Endothelial cell of umbilical vein (primary cell): Measurements from ENCODE around the gene SMIM9. TPM values are rescaled to one million over a fixed set of nuclear protein-coding genes. Genes with fewer than 3 reads are reported as not detected.

Experiments
- BruUV-seq: library from RNA; stranded (reverse); fragments of 400-500 nt; replicated peaks from 2 replicates; lab custom pipeline; 2021; lab: Mats Ljungman, UMichigan
- CTCF ChIA-PET: fragments of 300-600, 350-600 bp; sonication (Branson Sonifier 250); formaldehyde crosslinking; loops from one replicate; lab custom pipeline; 2021; ENCODE audit warnings: antibody characterized with exemption, inconsistent platforms; lab: Charles Lee
- POLR2A ChIA-PET: fragments of 300-600, 350-600 bp; sonication (Branson Sonifier 250); formaldehyde crosslinking; loops from one replicate; lab custom pipeline; 2021; ENCODE audit warnings: antibody characterized with exemption, inconsistent platforms; lab: Charles Lee
- DNase-seq: peaks from one replicate; pipeline ENCODE4 v3.0.0-alpha.2; 2011; ENCODE audit warnings: low read depth, low spot score
- FAIRE-seq: peaks from 2 replicates; lab custom pipeline; 2011; peaks lifted over from hg19 to GRCh38; lab: Jason Lieb, UNC
- H2AFZ ChIP-seq: 2 replicates; pipeline ENCODE4 v1.6.0; 2012; ENCODE audit warnings: low read depth, low read length, control low read depth, inconsistent platforms
- H3K27ac ChIP-seq: 2 replicates; pipeline ENCODE4 v1.5.1; 2011; ENCODE audit warnings: low read depth, mild to moderate bottlenecking, control low read depth, low read length, moderate library complexity; ENCODE audit not compliant: insufficient read depth
- H3K27me3 ChIP-seq, 2 experiments: 2 replicates each; pipeline versions ENCODE4 v1.6.0 to v1.6.1; 2011; ENCODE audit warnings: low read length in 2 of 2, mixed read lengths in 1 of 2; ENCODE audit not compliant: control insufficient read depth in 2 of 2, insufficient read depth in 2 of 2
- H3K36me3 ChIP-seq, 2 experiments: 2 replicates in 1 of 2; 3 replicates in 1 of 2; pipeline ENCODE4 v1.5.1; 2011; ENCODE audit warnings: low read length in 2 of 2, mild to moderate bottlenecking in 1 of 2, moderate library complexity in 1 of 2; ENCODE audit not compliant: control insufficient read depth in 2 of 2, insufficient read depth in 2 of 2; ENCODE audit errors: extremely low read depth in 1 of 2
- H3K4me1 ChIP-seq: 3 replicates; pipeline ENCODE4 v1.5.1; 2011; ENCODE audit warnings: mild to moderate bottlenecking, low read length; ENCODE audit not compliant: control insufficient read depth, insufficient read depth; ENCODE audit errors: extremely low read depth
- H3K4me2 ChIP-seq: 2 replicates; pipeline ENCODE4 v1.6.1; 2011; ENCODE audit warnings: low read length, control low read depth, mixed read lengths; ENCODE audit not compliant: insufficient read depth
- H3K4me3 ChIP-seq, 3 experiments: fragments of 200-600 bp in 1 of 3; sonication (generic), shearing (Covaris generic) in 1 of 3; replicated peaks in 1 of 3; 2 replicates each; pipeline ENCODE4 v1.5.1; 2011 to 2016; ENCODE audit warnings: control low read depth in 3 of 3, low read length in 3 of 3, mild to moderate bottlenecking in 2 of 3, inconsistent platforms in 1 of 3, low read depth in 1 of 3, moderate library complexity in 1 of 3; ENCODE audit not compliant: insufficient read depth in 1 of 3
- H3K79me2 ChIP-seq: 2 replicates; pipeline ENCODE4 v1.6.0; 2012; ENCODE audit warnings: low read length, inconsistent platforms; ENCODE audit not compliant: control insufficient read depth, insufficient read depth
- H3K9ac ChIP-seq: replicated peaks from 2 replicates; pipeline ENCODE3; 2011; ENCODE audit warnings: low read length, control low read depth; ENCODE audit not compliant: insufficient read depth; ENCODE audit errors: extremely low read depth
- H3K9me1 ChIP-seq: replicated peaks from 3 replicates; pipeline ENCODE4 v1.6.0; 2011; ENCODE audit warnings: mild to moderate bottlenecking, low read length; ENCODE audit not compliant: control insufficient read depth, insufficient read depth; ENCODE audit errors: extremely low read depth
- H3K9me3 ChIP-seq: replicated peaks from 2 replicates; pipeline ENCODE4 v1.5.1; 2012; ENCODE audit warnings: low read length, inconsistent platforms; ENCODE audit not compliant: control insufficient read depth, insufficient read depth
- H4K20me1 ChIP-seq: replicated peaks from 2 replicates; pipeline ENCODE3; 2011; ENCODE audit warnings: mild to moderate bottlenecking, low read length; ENCODE audit not compliant: control insufficient read depth, insufficient read depth; ENCODE audit errors: extremely low read depth
- EZH2 ChIP-seq: IDR thresholded peaks from 2 replicates; pipeline ENCODE4 v1.6.1; 2012; ENCODE audit warnings: borderline replicate concordance, low read depth, mild to moderate bottlenecking, moderate library complexity, low read length, inconsistent platforms; ENCODE audit not compliant: severe bottlenecking
- FOS ChIP-seq: IDR thresholded peaks from 2 replicates; pipeline ENCODE4 v1.6.1; 2011; ENCODE audit warnings: mild to moderate bottlenecking, low read length, moderate library complexity, borderline replicate concordance; ENCODE audit not compliant: insufficient read depth
- GATA2 ChIP-seq: IDR thresholded peaks from 2 replicates; pipeline ENCODE4 v1.7.0; 2011; ENCODE audit warnings: low read depth, mild to moderate bottlenecking, moderate library complexity, mixed read lengths, low read length; ENCODE audit not compliant: insufficient read length, insufficient read depth
- JUN ChIP-seq: IDR thresholded peaks from 2 replicates; pipeline ENCODE4 v1.6.1; 2011; ENCODE audit warnings: borderline replicate concordance, low read depth; ENCODE audit not compliant: insufficient read length, insufficient read depth
- MYC ChIP-seq: IDR thresholded peaks from one replicate; pipeline ENCODE4 v1.6.1; 2011; ENCODE audit warnings: mild to moderate bottlenecking, low read depth, low read length
- POLR2A ChIP-seq: IDR thresholded peaks from 2 replicates; pipeline ENCODE4 v1.6.1; 2012; ENCODE audit warnings: low read depth, mild to moderate bottlenecking, control low read depth, low read length
- POLR2AphosphoS5 ChIP-seq: IDR thresholded peaks from 2 replicates; pipeline ENCODE4 v1.6.1; 2012; ENCODE audit warnings: low read depth, mild to moderate bottlenecking, control low read depth, low read length, moderate library complexity; ENCODE audit not compliant: insufficient read depth
- dilution Hi-C: fragments of 300-500 bp; cut with MboI; formaldehyde crosslinking; loops from one replicate; pipeline ENCODE4 v1.15.0; 2019; ENCODE audit warnings: low sequenced_read_pairs; ENCODE audit not compliant: extremely low pct_ligation_motif_present
- intact Hi-C: fragments of 100-400 bp; cut with micrococcal nuclease; formaldehyde crosslinking; loops from one replicate; pipeline ENCODE4 v1.10.0; 2022
- polyA plus RNA-seq, 4 experiments: library from polyadenylated mRNA; depleted of rRNA in 3 of 4; stranded (reverse) in 3 of 4; unstranded in 1 of 4; fragments of >200 nt; gene quantifications; 2 replicates each; pipeline versions ENCODE4 v1.2.1 to v1.2.3, GENCODE V29; 2011 to 2012; ENCODE audit warnings: missing spikeins in 1 of 4
- total RNA-seq: library from RNA; stranded (reverse); gene quantifications from 2 replicates; pipeline ENCODE4 v1.2.3, GENCODE V29; 2021
- TF ChIP-seq, protein P1 (sequence below): IDR thresholded peaks from 2 replicates; pipeline ENCODE4 v1.6.1; 2011; ENCODE audit not compliant: insufficient read depth, insufficient read length
- TF ChIP-seq, protein P2 (sequence below), 2 donors: IDR thresholded peaks; 1 replicate in 1 of 2; 2 replicates in 1 of 2; pipeline ENCODE4 v1.5.1; 2011; ENCODE audit warnings: low read length in 2 of 2, mild to moderate bottlenecking in 2 of 2, moderate library complexity in 2 of 2, control low read depth in 1 of 2, inconsistent platforms in 1 of 2, low read depth in 1 of 2; ENCODE audit not compliant: insufficient read depth in 1 of 2; ENCODE audit errors: extremely low read depth in 1 of 2

Gene SMIM9
- total and polyA plus RNA-seq, 2 donors (not counting 3 experiments of a cell fraction or from before 2014, with no cell fraction given), result not detected

DNA sequence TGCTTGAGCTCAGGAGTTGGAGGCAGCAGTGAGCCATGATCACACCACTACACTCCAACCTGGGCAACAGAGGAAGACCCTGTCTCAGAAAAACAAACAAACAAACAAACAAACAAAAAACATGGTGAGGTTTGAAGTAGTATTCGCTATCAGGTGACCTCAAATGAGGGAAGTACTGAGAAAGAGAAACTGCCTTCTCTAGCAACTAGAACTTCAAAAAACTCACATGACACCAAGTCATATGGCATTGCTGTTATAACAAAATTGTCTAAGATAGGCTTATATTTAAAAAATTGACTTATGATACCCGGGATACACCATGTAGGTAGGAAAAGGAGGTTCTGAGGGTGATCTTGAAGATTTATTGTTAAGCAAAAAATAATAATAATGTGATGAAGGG is 39.4 kb downstream of the SMIM9 start:
- Histone ChIP-seq H3K9ac (no peak overlapping the region), H3K4me1 (peaks cover 9% of the 10 kb centered on the region), H3K79me2 (no peaks in the 10 kb centered on the region), H2AFZ (no peak overlapping the region), H3K27ac (no peak overlapping the region), H3K9me1 (no peaks in the 10 kb centered on the region), H3K9me3 (no peaks in the 10 kb centered on the region), H3K27me3 (no peaks in the 10 kb centered on the region), H3K4me3 (no peak overlapping the region), H4K20me1 (no peaks in the 10 kb centered on the region), H3K36me3 (no peaks in the 10 kb centered on the region), H3K4me2 (no peak overlapping the region)
- no peak for FAIRE-seq
- intact Hi-C loops, result no loop called here
- ChIA-PET POLR2A (no interaction called here), CTCF (no interaction called here)
- TF ChIP-seq POLR2A, result no peak
- TF ChIP-seq GATA2, result no peak
- TF ChIP-seq EZH2, result no peak
- no peak for TF ChIP-seq JUN
- TF ChIP-seq FOS, result no peak
- TF ChIP-seq, protein P1, sequence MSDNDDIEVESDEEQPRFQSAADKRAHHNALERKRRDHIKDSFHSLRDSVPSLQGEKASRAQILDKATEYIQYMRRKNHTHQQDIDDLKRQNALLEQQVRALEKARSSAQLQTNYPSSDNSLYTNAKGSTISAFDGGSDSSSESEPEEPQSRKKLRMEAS, result no peak
- dilution Hi-C loops, result no loop called here
- DNase-seq, result no peak
- BruUV-seq, result no TSS peak

DNA sequence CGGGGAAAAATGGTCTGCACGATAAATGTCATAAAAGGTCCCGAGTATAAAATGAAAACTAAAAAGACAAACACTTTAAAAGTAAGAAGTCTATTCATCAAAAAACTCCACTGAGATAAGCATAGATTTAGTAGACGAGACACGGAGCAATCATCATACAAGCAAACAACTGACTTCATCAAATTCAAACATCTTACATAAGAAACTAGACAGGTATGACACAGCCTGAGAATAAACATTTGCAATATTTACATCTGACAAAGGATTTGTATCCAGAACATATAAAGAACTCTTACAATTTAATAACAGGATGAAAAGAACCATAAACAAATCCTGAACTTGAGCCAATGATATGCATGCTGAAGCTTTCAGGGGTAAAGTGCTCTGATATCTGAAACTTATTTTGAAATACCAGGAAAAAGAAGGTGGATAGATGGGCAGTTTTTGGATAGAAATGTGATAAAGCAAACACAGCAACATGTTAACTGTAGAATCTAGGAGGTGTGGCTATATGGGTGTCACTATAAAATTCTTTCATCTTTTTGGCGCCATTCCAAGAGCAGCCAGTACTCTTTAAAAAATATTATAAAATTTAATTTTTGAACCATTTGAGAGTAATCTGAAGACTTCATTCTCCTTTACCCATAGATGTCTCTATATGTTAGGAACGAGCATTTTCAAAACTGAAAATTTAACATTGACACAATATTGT is 41.2 kb downstream of the SMIM9 start:
- POLR2A ChIA-PET, result no interaction called here
- Histone ChIP-seq H3K4me3 (no peak overlapping the region), H3K4me1 (peaks cover under 1% of the 10 kb centered on the region), H3K9me3 (no peaks in the 10 kb centered on the region), H2AFZ (no peak overlapping the region), H3K4me2 (no peak overlapping the region), H3K9me1 (no peaks in the 10 kb centered on the region), H3K9ac (no peak overlapping the region), H3K27ac (no peak overlapping the region), H3K36me3 (no peaks in the 10 kb centered on the region), H3K27me3 (no peaks in the 10 kb centered on the region), H3K79me2 (no peaks in the 10 kb centered on the region), H4K20me1 (no peaks in the 10 kb centered on the region)
- FAIRE-seq, result no peak
- intact Hi-C loops (no loop called here), dilution Hi-C loops (no loop called here)
- BruUV-seq, result no TSS peak
- CTCF ChIA-PET, result no interaction called here
- no peak for DNase-seq
- TF ChIP-seq JUN (no peak), POLR2AphosphoS5 (no peak), FOS (no peak), GATA2 (no peak), EZH2 (no peak), MYC (no peak), POLR2A (no peak)
- TF ChIP-seq, protein P1, result no peak
- TF ChIP-seq, protein P2, sequence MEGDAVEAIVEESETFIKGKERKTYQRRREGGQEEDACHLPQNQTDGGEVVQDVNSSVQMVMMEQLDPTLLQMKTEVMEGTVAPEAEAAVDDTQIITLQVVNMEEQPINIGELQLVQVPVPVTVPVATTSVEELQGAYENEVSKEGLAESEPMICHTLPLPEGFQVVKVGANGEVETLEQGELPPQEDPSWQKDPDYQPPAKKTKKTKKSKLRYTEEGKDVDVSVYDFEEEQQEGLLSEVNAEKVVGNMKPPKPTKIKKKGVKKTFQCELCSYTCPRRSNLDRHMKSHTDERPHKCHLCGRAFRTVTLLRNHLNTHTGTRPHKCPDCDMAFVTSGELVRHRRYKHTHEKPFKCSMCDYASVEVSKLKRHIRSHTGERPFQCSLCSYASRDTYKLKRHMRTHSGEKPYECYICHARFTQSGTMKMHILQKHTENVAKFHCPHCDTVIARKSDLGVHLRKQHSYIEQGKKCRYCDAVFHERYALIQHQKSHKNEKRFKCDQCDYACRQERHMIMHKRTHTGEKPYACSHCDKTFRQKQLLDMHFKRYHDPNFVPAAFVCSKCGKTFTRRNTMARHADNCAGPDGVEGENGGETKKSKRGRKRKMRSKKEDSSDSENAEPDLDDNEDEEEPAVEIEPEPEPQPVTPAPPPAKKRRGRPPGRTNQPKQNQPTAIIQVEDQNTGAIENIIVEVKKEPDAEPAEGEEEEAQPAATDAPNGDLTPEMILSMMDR (IDR thresholded peaks at IDR 0.05; ENCODE audit: extremely low read depth in 1 of 2, insufficient read depth in 1 of 2, low read depth in 1 of 2, low read length in 2 of 2), result no peak
